Stomach (tissue), 4 donors: Measurements from ENCODE around the gene ERFL.

ENCODE experiments used
- CTCF ChIP-seq, 7 experiments: fragments of 450-650 bp in 4 of 7; fragments of 200-600 bp in 3 of 7; sonication (generic) in 3 of 7; IDR thresholded peaks; one replicate each; pipeline ENCODE4 v1.5.1; 2016 to 2019; ENCODE audit warnings: antibody characterized with exemption in 7 of 7, control low read depth in 2 of 7, mild to moderate bottlenecking in 1 of 7
- EP300 ChIP-seq: sonication (generic); formaldehyde crosslinking; IDR thresholded peaks from one replicate; pipeline ENCODE4 v1.6.1; 2017; ENCODE audit warnings: antibody characterized with exemption
- POLR2A ChIP-seq, 4 donors: fragments of 450-650 bp; IDR thresholded peaks; one replicate each; pipeline ENCODE4 v1.6.1; 2016; ENCODE audit warnings: antibody characterized with exemption in 4 of 4, control low read depth in 2 of 4, mild to moderate bottlenecking in 1 of 4, moderate library complexity in 1 of 4
- POLR2AphosphoS5 ChIP-seq, 3 donors: sonication (generic); formaldehyde crosslinking; IDR thresholded peaks; one replicate each; pipeline ENCODE4 v1.6.1; 2016; ENCODE audit warnings: antibody characterized with exemption in 3 of 3

DNA sequence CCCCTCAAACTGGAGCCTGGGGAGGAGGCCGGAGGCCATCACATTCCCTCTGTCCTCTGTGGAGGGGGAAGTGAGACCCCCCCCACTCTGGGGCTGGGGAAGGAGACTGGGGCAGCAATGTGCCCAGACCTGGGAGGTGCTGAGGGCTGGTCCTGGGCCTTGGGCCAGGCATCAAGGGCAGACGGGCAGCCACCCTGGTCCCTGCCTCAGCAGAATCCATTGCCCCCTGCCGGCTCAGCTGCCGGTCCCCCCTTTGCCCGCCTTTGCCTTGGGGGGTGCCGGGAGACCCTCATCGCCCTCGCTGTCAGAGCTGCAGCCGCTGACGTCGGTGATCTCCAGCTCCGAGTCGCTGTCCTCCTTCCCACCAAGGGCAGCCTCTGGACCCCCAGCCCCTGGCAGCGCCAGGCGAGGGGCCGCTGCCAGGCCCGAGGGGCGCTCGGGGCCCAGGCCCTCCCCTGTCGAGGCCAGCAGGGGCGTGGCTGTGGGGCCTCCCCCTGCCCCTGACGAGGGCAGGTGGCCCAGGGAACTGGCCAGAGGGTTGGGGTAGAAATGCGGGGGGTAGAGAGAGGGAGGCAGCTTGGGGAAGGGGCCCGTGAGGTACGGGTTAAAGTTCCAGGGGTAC lies 20.1 kb downstream of the ERFL start:
- TF ChIP-seq CTCF (IDR thresholded peaks at IDR 0.05): no peak
- TF ChIP-seq POLR2A (IDR thresholded peaks at IDR 0.05): no peak
- TF ChIP-seq EP300: no peak
- no peak for TF ChIP-seq POLR2AphosphoS5 (IDR thresholded peaks at IDR 0.05)
